GM18511 (cell line): ENCODE results near the gene DNM3.
"Not testable (repeated sequence)": the region's sequence is repeated elsewhere in the genome, so short reads cannot be mapped to it uniquely, and the experiment has no call there.

Experiments
- ATAC-seq: cut with Tn5 transposase; IDR thresholded peaks from one replicate; pipeline ENCODE4 v1.9.1; 2021; ENCODE audit warnings: mild to moderate bottlenecking, moderate library complexity; ENCODE audit not compliant: unreplicated experiment

DNM3 gene

DNA sequence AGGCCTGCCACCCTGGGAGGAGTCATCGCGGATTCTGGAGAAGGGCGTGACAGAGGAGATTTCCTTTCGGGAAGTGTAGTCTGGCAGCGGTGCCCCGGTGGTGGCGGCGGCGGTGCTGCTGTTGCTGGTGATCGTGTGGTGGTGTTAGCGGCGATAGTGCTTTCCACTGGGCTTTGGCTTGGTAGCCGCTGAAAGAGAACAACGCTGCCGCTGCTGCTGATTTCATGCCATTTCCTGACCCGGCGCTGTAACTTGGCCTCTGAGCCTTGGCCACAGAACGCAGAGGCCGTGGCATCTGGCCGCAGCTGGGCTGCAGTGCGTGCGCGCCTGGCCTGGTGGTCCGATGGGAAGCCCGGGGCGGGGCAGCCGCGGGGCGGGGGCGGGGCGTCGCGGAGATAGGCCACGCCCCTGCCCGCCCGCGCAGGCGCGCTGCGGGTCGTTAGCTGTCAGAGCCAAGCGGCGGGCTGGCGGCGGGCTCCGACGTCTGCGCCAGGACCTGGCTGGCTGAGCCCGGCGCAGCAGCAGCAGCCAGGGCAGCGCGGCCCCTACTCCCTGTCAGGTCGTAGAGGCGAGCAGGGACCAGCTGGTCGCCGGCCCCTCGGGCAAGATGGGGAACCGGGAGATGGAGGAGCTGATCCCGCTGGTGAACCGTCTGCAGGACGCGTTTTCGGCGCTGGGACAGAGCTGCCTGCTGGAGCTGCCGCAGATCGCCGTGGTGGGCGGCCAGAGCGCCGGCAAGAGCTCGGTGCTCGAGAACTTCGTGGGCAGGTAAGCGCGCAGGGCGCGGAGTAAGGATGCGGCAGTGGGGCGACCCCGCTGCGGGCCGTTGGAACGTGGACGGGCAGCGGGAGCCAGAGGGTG lies at the start of gene DNM3:
TSS of gene DNM3 (plus strand) at position 449 of the 861 bp plus-strand sequence. CDS start at position 608, 159 bp downstream.
- ATAC-seq, result peak; percentile 92

DNA sequence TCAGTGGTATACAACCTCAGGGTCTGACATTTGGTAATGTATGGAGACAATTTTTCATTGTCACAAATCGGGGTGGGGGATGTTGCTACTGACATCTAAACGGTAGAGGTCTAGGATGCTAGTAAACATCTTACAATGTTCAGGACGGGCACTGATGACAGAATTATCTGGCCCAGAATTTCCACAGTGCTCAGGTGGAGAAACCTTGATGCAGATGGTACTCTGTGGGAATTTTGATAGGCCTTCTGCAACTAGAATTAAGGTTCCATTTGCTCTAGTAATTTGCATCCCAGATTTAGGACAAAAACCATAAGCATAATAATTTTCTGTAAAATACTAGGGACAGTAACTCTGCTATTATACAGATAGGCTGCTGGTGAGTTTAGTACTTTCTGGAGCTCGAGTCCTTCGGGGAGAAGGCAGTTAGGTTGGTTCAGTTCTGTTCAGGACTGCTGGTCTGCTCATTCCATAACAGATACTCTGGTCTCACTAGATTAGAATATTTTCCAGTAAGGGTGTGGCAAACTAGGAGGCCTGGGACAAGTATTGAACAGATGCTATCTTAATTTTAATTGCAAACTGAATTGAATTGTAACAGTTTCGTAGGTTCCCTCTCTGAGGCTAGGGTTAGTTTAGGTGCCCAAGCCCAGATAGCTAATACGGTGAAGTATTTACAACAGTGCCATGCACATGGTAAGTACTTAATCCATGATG lies 48.5 kb upstream of the DNM3 start:
- no peak for ATAC-seq

DNA sequence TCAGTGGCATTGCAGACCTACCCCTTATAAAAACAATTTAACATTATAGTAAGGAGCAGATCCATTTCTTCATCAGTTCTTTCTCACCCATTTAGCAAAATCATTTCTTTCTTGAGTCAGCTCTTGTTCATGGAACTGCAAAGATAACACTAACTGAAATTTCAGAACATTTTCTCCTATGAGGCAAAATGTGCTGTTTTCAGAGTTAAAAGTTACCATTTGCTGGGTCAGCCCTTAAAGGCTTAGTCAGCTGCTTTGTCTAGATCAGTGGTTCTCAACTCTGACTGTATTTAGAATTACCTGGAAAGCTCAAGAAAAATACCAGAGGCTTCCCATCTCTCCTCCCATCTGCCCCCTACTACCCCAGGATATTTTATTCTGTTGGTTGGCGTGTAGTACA lies 47.7 kb upstream of the DNM3 start:
- no peak for ATAC-seq

DNA sequence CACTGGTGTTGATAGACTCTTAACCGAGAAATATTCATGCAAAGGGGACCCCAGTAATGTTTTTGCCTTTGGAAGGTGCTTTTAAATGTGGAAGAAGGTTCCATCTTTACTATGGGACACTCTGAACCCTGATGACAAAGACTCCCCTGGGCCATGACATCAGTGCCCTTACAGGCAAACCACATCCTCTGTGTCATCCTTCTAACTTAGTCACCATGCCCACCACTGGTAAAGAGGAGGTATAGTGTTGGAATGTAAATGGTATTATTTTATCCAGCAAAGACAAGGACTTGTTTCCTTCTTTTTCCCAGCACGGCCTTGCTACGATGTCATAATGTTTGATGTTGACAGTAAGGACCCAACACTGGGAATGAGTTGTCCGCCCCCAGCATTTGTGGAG lies 47.2 kb upstream of the DNM3 start:
- ATAC-seq, result no peak

DNA sequence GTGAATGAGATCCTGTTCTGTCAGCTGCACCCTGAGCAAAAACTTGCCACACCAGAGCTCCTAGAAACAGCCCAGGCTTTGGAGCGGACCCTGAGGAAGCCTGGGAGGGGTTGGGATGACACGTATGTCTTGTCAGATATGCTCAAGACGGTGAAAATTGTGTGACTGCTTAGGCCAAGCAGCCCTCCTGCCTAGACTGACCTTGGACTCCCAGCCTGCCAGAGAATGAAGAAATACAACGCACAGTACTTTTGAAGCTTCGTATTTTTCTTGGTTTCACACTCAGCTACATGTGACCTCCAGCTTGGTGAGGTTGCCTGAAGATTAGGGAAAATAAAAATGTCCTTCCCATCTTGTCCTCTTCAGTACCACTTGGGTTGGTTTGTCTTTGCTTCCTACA lies 44.7 kb upstream of the DNM3 start:
- no peak for ATAC-seq

DNA sequence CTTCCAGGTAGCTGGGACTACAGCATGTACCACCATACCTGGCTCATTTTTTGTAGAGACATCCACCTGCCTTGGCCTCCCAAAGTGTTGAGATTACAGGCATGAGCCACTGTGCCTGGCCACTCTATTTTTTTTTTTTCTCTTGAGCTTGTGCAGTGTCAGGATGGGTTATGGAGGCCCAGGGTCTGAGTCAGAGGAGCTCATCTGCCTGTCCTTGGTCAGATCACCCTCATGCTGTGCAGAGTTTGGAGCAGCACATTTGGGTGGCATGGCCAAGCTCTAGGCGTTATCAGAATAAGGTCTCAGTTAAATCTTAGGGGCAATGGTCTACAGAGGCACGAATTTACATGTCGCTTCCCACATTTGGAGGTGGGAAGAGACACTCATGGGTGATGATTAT lies 43.0 kb upstream of the DNM3 start:
- no peak for ATAC-seq

DNA sequence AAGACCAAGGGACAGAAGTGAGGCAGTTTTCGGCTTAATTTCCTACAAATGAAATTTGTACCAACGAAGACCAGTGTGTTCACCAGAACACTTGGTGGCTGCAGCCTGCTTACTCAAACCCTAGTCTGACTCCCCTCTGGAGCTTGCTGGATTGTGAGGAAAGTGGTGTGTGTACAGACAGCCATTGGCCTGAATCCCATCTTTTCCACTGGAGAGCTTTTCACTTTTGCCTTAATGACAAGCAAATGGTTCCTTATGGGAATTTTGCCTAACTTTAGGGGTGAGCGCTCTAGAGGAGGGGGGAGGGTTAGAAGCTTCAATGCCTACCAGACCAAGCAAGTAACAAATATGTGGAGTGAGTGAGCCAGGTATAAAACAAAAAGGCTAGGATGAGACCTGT lies 42.5 kb upstream of the DNM3 start:
- ATAC-seq, result no peak

DNA sequence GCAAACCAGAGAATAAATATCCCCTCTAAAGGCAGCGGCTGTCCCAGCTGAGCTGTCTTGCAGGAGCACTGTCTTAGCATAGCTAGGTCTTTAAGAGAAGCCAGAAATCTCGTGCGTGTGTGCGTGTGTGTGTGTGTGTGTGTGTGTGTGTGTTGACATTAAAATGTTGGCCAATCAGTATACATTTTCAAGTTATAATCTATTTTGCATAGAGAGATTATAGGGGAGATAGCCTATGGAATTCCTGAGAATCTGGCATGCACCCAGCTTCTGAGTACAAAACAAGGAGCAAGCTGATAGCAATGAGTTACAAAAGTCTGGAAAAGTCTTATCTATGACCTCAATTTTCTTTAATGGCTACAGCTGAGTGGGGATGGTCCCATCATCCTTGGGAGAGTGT lies 42.1 kb upstream of the DNM3 start:
- ATAC-seq, result no peak

DNA sequence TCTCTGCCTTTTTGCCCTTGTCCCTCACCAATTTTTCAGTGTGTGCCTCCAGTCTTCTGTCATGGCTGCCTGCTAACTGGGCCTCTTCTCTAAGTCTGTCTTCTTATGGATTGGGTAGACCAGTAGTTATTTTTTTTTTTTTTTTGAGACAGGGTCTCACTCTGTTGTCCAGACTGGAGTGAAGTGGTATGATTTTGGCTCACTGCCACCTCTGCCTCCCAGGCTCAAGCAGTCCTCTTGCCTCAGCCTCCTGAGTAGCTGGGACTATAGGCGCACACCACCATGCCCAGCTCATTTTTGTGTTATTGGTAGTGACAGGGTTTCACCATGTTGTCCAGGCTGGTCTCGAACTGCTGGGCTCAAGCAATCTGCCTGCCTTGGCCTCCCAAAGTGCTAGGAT lies 41.6 kb upstream of the DNM3 start:
- ATAC-seq, result not testable (repeated sequence)

DNA sequence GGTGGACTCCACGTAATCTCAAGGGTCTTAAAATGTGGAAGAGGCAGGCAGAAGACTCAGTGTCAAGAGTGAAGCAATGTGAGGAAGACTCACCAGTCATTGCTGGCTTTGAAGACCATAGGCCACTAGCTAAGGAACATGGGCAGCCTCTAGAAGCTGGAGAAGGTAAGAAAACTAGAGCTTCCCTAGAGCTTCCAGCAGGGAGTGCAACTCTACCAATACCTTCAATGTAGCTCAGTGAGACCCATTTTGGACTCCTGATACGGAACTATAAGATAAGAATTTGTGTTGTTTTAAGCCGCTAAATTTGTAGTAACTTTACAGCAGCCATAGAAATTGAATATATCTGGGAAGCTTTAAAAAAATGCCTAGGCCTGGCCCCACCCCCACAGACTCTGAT lies 41.0 kb upstream of the DNM3 start:
- no peak for ATAC-seq

DNA sequence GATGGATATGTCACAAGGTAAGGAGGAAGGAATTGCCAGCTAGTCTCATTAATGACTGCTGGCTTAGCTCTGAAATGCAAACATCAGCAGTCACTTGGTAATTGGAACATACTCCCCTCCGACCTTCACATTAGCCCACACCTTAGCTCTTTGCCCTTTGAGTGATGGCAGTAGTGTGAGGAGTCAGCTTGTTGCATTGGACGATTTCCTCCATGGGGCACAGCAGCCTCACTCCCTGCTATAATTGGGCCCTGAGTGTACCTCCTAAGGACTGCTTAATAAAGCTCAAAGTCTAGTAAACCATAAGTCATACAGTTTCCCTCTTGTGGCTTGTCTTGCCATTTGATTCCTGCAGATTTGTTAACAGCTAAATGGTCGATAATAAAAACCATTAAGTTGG lies 40.4 kb upstream of the DNM3 start:
- ATAC-seq, result no peak

DNA sequence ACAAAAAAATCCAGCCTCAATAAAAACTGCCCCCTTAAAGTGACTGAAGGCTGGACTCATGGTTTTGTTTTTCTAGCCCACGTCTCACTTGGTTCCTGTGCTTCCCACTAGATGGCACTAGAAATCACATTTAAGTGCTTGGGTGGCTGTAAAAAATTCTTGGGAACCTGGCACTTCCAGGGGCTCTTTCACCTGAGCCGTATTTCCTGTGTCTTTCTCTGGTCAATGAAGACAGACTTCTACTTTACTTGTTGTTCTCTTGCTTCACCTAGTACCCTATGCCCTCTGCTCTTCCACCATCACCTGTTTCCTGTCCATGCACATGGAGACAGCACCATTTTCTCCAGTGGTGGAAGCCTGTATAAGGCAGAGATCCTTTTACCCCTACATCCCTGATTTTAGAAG lies 39.8 kb upstream of the DNM3 start:
- no peak for ATAC-seq

DNA sequence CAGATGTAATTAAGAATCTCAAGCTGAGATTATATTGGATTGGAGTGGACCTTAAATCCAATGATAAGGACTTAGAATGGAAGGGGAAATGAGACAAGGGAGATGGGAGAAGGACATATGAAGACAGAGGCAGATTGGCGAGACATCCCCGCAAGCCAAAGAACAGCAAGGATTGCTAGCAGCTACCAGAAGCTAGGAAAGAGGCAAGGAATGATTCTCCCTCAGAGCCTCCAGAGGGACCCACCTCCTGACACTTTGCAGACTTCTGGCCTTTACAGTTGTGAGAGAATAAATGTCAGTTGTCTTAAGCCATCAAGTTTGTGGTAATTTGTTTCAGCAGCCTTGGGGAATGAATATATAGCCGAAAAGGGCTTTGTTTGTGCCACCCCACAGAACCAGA lies 39.1 kb upstream of the DNM3 start:
- no peak for ATAC-seq

DNA sequence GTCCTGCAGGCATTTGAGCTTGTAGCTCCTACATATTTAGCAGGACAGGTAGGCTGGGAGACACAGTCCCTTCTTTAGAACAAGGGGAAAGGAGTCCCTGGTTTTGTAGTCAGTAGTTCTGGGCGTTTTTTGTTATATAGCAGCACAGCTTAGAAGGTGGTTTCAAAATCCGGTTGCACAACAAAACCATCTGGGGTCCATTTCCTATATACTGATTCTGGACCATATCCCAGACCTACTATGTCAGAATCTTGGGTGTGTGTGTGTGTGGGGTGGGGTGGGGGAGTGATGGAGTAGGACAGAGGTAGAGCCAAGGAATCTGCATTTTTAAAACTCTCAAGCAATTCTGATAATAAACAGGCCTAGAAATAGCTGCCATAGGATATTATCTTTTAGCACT lies 38.3 kb upstream of the DNM3 start:
- ATAC-seq, result no peak

DNA sequence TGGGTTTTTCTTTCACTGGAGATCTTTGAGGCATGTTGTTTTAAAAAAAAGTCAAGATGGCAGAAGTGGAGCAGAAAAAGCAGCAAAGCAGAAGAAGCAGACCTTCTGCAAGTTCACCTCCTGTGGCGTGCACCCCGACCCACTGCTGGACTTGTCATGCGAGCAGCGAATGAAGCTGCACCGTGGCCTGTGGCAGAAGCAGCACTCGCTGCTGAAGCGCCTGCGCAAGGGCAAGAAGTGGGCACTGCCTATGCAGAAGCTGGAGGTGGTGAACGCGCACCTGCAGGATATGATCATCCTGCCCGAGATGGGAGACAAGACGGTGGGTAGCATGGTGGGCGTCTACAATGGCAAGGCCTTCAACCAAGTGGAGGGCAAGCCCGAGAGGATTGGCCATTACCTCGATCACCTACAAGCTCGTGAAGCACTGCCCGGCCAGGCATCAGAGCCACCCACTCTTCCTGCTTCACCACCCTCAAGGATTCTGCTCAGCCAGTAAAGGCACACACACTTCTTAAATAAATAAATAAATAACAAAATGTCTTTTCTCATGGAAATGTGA lies 37.8 kb upstream of the DNM3 start:
- no peak for ATAC-seq

DNA sequence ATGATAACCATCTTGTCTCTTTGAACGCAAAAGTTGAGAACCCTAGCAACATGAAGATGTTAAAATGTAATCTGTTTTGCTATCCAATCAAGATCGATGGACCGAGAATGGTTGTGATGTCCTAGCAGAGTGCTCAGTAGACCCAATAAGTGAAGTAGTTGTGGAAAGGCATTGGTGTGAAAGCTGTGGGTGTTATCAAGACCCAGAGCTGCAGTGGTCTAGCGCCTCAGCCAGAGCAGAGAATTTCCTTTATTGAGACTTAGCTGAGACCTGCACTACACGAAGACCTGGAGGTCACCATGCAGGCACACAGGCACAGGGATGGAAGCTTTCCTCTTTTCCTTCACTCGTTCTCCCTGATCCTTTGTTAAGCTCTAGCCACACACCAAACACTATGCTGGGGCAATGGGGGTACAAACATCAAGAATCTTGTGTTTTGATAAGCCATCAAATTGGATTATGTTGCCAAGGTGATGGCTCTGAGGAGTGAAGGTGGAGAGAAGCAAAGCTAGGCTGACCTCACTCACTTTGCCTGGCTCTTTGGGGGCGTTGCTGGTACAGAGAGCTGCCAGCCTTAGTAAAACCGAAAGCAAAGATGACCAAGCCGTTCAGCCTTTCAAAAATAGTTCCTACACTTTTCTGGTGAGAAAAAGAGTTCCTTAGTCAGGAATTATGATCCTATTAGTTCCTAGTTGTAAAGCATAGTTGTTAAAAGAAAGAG lies 35.7 kb upstream of the DNM3 start:
- ATAC-seq, result peak; percentile 95

DNA sequence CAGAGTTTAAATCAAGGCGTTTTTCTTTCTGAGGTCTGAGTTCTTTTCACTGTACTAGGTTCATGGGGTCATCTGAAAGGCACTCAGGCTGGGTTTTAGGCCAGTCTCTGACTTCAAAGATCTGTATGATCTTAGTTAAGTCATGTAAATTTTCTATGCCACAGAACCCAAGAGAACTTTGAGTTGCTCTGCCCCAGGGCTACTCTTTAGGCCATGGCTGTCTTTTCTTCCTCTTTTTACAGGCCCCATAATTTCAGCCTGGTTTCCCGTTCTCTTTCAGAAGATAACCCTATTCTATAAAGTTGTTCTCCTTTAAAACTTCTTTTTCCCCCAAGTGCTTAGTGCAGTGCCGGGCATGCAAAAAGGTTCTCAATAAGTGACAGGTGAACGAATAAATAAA lies 33.7 kb upstream of the DNM3 start:
- ATAC-seq, result no peak

DNA sequence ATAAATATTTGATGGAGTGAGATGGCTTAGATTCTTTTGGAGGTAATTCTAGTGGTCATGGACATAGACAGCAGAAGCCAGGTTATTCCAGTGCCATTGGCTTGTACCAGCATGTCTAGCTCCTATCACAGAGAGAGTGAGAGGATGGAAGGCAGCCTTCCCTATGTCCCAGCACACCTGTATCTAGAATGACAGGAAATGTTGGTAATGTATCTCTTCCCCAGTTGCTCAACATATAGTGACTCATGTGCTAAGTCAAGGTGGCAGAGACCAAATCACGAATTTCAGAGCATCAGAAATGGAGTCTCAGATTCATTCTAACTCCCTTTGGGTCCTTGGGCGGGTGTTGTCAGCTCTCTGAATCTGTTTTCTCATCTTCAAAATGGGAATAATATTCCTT lies 31.5 kb upstream of the DNM3 start:
- ATAC-seq, result no peak

DNA sequence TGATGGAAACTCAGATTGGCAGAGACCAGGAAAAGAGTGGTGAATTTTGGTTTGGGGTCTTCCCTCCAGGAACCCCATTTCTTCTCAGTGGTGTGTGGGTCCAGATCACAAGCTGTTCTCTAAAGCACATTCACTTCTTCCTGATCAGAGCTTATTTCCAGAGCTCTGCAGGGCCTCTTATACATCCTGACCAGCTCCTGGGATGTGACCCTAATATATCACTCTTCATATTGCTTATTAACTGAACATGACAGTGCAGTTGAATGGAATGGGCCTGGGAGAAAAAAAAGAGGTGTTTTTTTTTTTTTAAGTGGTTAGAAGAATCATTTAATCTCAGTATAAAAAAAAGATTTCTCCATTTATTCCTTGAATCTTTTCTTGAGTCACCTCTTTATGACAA lies 29.6 kb upstream of the DNM3 start:
- no peak for ATAC-seq

DNA sequence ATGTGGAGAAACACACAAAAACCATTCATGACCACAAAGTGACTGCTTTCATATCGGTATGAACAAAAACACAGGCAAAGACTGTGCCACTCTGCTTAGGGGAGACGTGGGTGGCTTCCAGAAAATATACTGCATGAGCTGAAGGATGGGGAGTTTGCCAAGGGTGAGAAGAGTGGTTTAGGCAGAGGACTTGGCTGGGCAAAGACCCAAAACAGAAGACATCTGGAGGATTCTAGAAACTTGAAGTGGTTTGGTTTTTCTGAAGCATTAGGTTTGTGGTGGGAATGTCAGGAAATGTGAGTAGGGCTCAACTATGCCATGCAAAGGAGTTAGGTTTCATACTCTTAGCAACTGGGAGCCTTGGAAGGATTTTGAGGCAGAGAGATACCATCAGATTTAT lies 26.6 kb upstream of the DNM3 start:
- ATAC-seq, result no peak

DNA sequence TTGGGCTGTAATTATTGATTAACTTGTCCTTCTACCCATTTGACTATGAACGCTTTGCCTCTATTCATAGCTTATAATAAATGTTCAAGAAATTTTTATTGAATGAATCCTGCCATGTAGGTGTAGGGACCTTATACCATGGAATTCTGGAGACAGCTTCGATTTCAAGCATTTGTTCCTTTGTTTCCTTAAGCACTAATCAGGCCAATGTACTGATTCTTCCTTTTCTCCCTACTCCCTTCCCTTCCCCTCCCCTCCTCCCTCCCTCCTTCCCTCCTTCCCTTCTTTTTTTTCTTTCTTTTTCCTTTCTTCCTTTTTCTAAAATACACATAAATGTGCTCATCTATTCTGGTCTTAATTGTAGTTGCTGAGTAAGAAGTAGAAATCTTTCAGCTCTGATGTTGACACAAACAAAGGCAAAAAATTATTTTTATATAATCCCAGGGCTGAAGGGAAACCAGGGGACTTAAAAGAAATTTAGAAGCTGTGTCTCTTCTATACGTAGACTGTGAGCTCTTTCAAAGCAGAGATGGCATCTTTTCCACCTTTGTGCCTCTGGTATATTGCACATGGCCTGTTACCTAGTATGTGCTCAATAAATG lies 24.9 kb upstream of the DNM3 start:
- ATAC-seq, result no peak
